C4-2B (cell line): ENCODE measurements around the gene GBF1.

Source experiments
- H3K27ac ChIP-seq: fragments of 450-650 bp; 2 replicates; pipeline ENCODE4 v1.5.1; 2017
- ZFX ChIP-seq: fragments of 450-650 bp; IDR thresholded peaks from 2 replicates; pipeline ENCODE4 v1.6.1; 2017
- TF ChIP-seq, protein P1 (sequence below): fragments of 450-650 bp; conservative IDR thresholded peaks from 2 replicates; pipeline ENCODE4 v1.5.1; 2017; ENCODE audit warnings: mild to moderate bottlenecking

GBF1 gene

DNA sequence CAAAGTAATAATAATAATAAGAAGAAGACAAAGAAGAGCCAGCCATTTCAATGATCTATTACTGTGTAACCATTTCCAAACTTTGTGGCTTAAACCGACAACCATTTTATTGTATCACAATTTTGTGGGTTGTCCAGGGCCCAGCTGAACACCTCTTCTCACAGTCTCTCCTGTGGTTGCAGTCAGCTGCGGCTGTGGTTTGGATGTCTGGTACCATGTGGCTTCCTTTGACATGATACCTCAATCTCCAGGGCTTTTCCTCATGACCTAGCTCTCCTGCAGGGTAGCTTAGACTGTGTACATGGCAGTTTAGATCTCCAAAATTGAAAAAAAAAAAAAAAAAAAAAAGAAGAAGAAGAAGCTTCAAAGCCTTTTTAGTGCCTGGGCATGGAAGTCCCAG lies 77.6 kb downstream of the GBF1 start:
- no peak overlapping the region for H3K27ac ChIP-seq
- TF ChIP-seq ZFX: no peak
- TF ChIP-seq, protein P1, sequence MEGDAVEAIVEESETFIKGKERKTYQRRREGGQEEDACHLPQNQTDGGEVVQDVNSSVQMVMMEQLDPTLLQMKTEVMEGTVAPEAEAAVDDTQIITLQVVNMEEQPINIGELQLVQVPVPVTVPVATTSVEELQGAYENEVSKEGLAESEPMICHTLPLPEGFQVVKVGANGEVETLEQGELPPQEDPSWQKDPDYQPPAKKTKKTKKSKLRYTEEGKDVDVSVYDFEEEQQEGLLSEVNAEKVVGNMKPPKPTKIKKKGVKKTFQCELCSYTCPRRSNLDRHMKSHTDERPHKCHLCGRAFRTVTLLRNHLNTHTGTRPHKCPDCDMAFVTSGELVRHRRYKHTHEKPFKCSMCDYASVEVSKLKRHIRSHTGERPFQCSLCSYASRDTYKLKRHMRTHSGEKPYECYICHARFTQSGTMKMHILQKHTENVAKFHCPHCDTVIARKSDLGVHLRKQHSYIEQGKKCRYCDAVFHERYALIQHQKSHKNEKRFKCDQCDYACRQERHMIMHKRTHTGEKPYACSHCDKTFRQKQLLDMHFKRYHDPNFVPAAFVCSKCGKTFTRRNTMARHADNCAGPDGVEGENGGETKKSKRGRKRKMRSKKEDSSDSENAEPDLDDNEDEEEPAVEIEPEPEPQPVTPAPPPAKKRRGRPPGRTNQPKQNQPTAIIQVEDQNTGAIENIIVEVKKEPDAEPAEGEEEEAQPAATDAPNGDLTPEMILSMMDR: no peak

DNA sequence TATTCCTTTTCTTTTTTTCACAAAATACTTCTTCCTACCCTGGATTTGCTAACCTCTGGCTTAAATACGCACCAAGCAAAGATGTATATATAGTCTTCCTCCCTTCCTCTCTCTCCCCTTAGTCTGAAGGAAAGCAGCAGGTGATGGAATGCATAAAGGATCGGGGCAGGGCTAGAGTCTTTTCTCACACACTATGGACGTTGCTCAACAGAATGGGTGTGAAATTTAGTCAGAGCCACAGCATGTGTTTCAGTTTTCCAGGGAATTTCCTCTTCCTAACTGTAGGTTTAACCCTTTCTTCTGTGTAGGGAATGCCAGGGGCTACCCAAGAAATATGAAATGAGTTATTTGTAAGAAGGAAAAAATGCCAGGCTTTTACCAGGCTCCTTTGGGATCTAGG lies 78.7 kb downstream of the GBF1 start:
- H3K27ac ChIP-seq: no peak overlapping the region
- TF ChIP-seq ZFX: no peak
- TF ChIP-seq, protein P1: no peak

DNA sequence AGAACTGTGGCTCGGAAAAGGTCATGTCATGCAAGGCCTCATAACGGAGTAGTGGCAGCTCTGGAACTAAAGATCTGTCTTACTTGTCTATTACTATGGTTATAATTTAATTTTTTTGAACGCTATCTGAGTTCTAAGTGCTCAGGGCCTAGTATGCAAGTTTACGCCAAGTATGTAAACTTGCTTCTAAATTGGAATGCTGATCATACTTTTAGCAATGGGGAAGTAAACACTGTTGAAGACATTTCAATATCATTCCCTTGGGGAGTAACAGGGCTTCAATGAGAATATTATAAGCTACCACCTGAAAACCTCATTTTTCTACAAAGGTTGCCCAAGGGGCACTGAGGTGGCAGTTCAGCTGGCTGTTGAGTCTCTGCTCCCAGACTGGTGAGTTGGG lies 80.7 kb downstream of the GBF1 start:
- no peak overlapping the region for H3K27ac ChIP-seq
- TF ChIP-seq, protein P1: no peak
- no peak for TF ChIP-seq ZFX

- TF ChIP-seq, protein P1: no peak
- no peak for TF ChIP-seq ZFX
- H3K27ac ChIP-seq: no peak overlapping the region
These were observed 81.7 kb downstream of the GBF1 start for GRCh38 chr10:102327002-102327401.

- no peak overlapping the region for H3K27ac ChIP-seq
- no peak for TF ChIP-seq ZFX
- TF ChIP-seq, protein P1: no peak
These were observed 82.3 kb downstream of the GBF1 start for GRCh38 chr10:102327641-102328040.

GRCh38 chr10:102332772-102333171 lies 87.4 kb downstream of the GBF1 start:
- H3K27ac ChIP-seq: no peak overlapping the region
- TF ChIP-seq, protein P1: no peak
- no peak for TF ChIP-seq ZFX

DNA sequence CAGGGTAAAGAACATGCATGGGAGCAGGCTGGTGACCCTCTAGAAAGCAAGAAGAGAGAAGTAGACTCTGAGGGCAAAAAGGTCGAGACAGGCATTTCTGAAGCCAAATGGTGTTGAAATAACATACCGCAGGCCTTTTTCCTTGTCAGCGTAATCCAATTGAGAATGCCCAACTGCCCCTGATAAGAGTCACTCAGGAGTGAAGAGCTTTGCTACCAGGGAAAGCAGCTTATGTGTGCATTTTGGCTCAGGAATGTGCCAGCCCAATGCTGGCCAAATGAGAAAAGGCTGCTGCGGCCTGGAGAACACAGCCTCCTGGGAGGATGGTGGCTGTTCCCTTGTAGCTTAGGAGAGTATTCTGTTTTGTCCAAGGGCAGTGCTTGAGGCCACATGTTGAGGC lies 88.8 kb downstream of the GBF1 start:
- no peak for TF ChIP-seq ZFX
- TF ChIP-seq, protein P1: no peak
- no peak overlapping the region for H3K27ac ChIP-seq
